ENCODE results near the gene NOP56. TPM values are rescaled to one million over a fixed set of nuclear protein-coding genes. Genes with fewer than 3 reads are reported as not detected.
A peak's percentile ranks its signal among the peaks of the same experiment; 100 is the strongest.

Gene NOP56
- total and polyA plus RNA-seq, 2 of the 8 experiments (the other 6 are each of a cell fraction or from before 2014, with no cell fraction given): 391 to 677 TPM

- no peak overlapping the region for H3K4ac ChIP-seq (replicated peaks; ENCODE audit: insufficient read length, low read depth, low read length)
- CTCF ChIA-PET (ENCODE audit: partially characterized antibody): interaction anchor here (0.6 to 8.4 kb wide), 6 partner anchors 9 to 50 kb away, joined by 3 to 75 read pairs (median 3); no protein-coding TSS in a partner anchor
These were observed 51.5 kb downstream of the NOP56 start for GRCh38 chr20:2703716-2704475.

More at GRCh38 chr20:2703716-2704475, 51.5 kb downstream of the NOP56 start:
- H2AK5ac ChIP-seq (ENCODE audit: low read depth, low read length): no peak overlapping the region
- H4K20me1 ChIP-seq (replicated peaks in 1 of 2; ENCODE audit: control insufficient read depth in 1 of 2, insufficient read depth in 2 of 2, low read length in 2 of 2): no peaks in the 10 kb centered on the region
- H3K79me1 ChIP-seq (ENCODE audit: low read depth, low read length): no peaks in the 10 kb centered on the region; the same call in 1 of the 2 replicates
- no peak overlapping the region for H2BK120ac ChIP-seq (replicated peaks; ENCODE audit: low read depth, low read length)
- H2BK15ac ChIP-seq (ENCODE audit: low read length): no peak overlapping the region
- no peak overlapping the region for H3K4me2 ChIP-seq (ENCODE audit: insufficient read depth in 1 of 2, low read depth in 2 of 2, low read length in 2 of 2)
- H3K9ac ChIP-seq (replicated peaks in 1 of 4; ENCODE audit: extremely low read depth in 1 of 4, low read depth in 3 of 4, low read length in 3 of 4): no peak overlapping the region
- H3K79me2 ChIP-seq (ENCODE audit: control insufficient read depth in 1 of 2, insufficient read depth in 2 of 2, low read length in 2 of 2): no peaks in the 10 kb centered on the region
- H4K91ac ChIP-seq (replicated peaks; ENCODE audit: insufficient read length, low read length): no peak overlapping the region
- H2AFZ ChIP-seq (ENCODE audit: low read length): no peak overlapping the region
- POLR2A ChIA-PET (ENCODE audit: partially characterized antibody): no interaction called here
- H3K27ac ChIP-seq (ENCODE audit: low read depth, low read length): no peak overlapping the region
- H3K4me1 ChIP-seq (replicated peaks in 1 of 4; ENCODE audit: control insufficient read depth in 3 of 4, insufficient read depth in 4 of 4, low read length in 3 of 4): peaks cover 0 to 50% (median 33%) of the 10 kb centered on the region in 4 experiments; a peak in 6 of 7 replicates
- H2BK5ac ChIP-seq (ENCODE audit: low read depth, low read length): no peak overlapping the region
- no peak overlapping the region for H3K4me3 ChIP-seq (ENCODE audit: extremely low read depth in 1 of 4, insufficient read depth in 2 of 4, low read depth in 3 of 4, low read length in 4 of 4)
- no peaks in the 10 kb centered on the region for H3K9me3 ChIP-seq (ENCODE audit: insufficient read depth in 2 of 2, low read depth in 1 of 2, low read length in 1 of 2)
- FAIRE-seq: no peak
- no peak for DNase-seq (ENCODE audit: low read depth in 1 of 2, low spot score in 2 of 2)
- no peaks in the 10 kb centered on the region; the same call in 1 of the 2 replicates for H3K23me2 ChIP-seq (ENCODE audit: low read depth, low read length)
- no peaks in the 10 kb centered on the region for H3K36me3 ChIP-seq (ENCODE audit: control insufficient read depth in 2 of 4, insufficient read depth in 4 of 4, low read length in 3 of 4)
- H3K14ac ChIP-seq (ENCODE audit: insufficient read length): no peak overlapping the region
- H3K27me3 ChIP-seq (replicated peaks in 1 of 4; ENCODE audit: control insufficient read depth in 3 of 4, extremely low read depth in 1 of 4, insufficient read depth in 3 of 4, low read length in 3 of 4): peaks cover 0 to 49% (median 36%) of the 10 kb centered on the region in 4 experiments; a peak in 6 of 7 replicates
- H2BK20ac ChIP-seq (ENCODE audit: low read length): no peak overlapping the region
- H3K23ac ChIP-seq (ENCODE audit: insufficient read length): no peak overlapping the region
- no peak overlapping the region for H3K18ac ChIP-seq (ENCODE audit: extremely low read depth, low read length)
- WGBS, 2 experiments (ENCODE audit: extremely low coverage in 1 of 2, insufficient coverage in 1 of 2, insufficient read length in 1 of 2, insufficient replicate concordance in 2 of 2, low coverage in 1 of 2, low lambda C conversion rate in 2 of 2, missing lambda C conversion rate in 1 of 2): 85% methylated on average over 8 of the region's 8 CpGs; no CpG with 5 or more reads in 1 of the 2 experiments
- no peak overlapping the region for H4K5ac ChIP-seq (ENCODE audit: insufficient read length, low read depth, low read length)
- 0 out of 2 replicates have a peak overlapping the region, but pooled peaks have one; percentile 23 for H2BK12ac ChIP-seq (ENCODE audit: low read depth, low read length)
- no peak overlapping the region for H3K56ac ChIP-seq (replicated peaks; ENCODE audit: insufficient read length, low read depth, low read length)
- H4K8ac ChIP-seq (ENCODE audit: extremely low read depth, insufficient read depth, low read length): no peak overlapping the region
- TF ChIP-seq TCF12 (IDR thresholded peaks at IDR 0.05; ENCODE audit: low read depth, low read length) (no peak), EP300 (IDR thresholded peaks at IDR 0.05; ENCODE audit: borderline replicate concordance in 1 of 2, low read depth in 2 of 2, low read length in 2 of 2) (no peak), SUZ12 (IDR thresholded peaks at IDR 0.05; ENCODE audit: low read length) (no peak), SP4 (IDR thresholded peaks at IDR 0.05; ENCODE audit: low read length) (no peak), HDAC6 (IDR thresholded peaks at IDR 0.05; ENCODE audit: low read depth, low read length) (no peak), JUND (IDR thresholded peaks at IDR 0.05; ENCODE audit: low read length) (no peak), E2F6 (IDR thresholded peaks at IDR 0.05) (no peak)
